GM19395 (cell line): ENCODE measurements around the gene UGGT2.
"Not testable (repeated sequence)": the region's sequence is repeated elsewhere in the genome, so short reads cannot be mapped to it uniquely, and the experiment has no call there.

Experiments used
- ATAC-seq: cut with Tn5 transposase; IDR thresholded peaks from one replicate; pipeline ENCODE4 v1.9.1; 2021; ENCODE audit warnings: mild to moderate bottlenecking, moderate library complexity; ENCODE audit not compliant: unreplicated experiment

The UGGT2 gene

GRCh38 chr13:96050955-96051354 lies 2.2 kb downstream of the UGGT2 start:
- ATAC-seq: not testable (repeated sequence)

DNA sequence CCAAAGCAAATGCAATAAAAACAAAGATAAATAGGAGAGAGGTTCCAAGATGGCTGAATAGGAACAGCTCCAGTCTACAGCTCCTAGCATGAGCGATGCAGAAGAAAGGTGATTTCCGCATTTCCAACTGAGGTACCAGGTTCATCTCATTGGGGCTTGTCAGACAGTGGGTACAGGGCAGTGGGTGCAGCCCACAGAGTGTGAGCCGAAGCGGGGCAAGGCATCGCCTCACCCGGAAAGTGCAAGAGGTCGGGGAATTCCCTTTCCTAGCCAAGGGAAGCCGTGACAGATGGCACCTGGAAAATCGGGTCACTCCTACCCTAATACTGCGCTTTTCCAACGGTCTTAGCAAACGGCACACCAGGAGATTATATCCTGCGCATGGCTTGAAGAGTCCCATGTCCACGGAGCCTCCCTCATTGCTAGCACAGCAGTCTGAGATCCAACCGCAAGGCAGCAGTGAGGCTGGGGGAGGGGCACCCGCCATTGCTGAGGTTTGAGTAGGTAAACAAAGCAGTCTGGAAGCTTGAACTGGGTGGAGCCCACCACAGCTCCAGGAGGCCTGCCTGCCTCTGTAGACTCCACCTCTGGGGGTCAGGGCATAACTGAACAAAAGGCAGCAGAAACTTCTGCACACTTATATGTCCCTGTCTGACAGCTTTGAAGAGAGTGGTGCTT lies 6.6 kb downstream of the UGGT2 start:
- ATAC-seq: not testable (repeated sequence)

- ATAC-seq: peak; percentile 61
Observed at GRCh38 chr13:96044238-96044637, 9.0 kb downstream of the UGGT2 start.

- no peak for ATAC-seq
Observed at GRCh38 chr13:96041326-96042110, 11.7 kb downstream of the UGGT2 start.

DNA sequence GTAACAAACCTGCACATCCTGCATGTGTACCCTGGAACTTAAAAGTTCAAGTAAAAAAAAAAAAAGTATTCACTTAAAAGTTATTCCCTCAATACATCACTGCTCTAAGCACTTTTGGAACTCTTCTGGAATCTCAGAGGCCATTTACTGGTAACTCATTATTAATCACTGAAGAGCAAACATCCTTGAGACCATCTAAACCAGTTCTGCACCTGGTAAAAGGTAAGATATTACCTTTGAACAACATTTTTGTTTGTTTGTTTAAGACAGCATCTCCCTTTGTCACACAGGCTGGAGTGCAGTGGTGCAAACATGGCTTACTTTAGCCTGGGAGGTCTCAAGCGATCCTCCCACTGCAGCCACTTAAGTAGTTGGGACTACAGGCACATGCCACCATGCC lies 16.7 kb downstream of the UGGT2 start:
- no peak for ATAC-seq

DNA sequence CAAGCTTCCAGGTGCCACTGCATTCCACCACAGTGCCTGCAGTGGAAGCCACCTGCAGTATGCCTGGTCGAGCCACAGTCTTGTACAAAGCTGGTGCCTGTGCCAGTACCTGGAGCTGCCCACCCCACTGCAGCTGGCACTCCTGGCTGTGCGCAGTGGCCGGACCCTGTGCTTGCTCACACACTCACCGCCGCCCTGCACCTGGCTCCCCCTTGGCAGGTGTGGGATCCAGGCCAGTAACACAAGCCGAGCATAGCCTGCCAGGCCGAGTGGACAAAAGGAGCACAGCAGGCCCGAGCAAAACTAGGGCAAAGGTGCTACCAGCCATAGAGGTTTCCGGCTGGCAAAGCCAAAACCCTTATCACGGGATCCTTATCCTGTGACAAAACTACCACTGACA lies 18.5 kb downstream of the UGGT2 start:
- no peak for ATAC-seq

- no peak for ATAC-seq
Observed at GRCh38 chr13:96033220-96034015, 19.8 kb downstream of the UGGT2 start.

GRCh38 chr13:96032717-96033116 lies 20.5 kb downstream of the UGGT2 start:
- ATAC-seq: no peak

- no peak for ATAC-seq
Observed at GRCh38 chr13:96029002-96029401, 24.2 kb downstream of the UGGT2 start.

DNA sequence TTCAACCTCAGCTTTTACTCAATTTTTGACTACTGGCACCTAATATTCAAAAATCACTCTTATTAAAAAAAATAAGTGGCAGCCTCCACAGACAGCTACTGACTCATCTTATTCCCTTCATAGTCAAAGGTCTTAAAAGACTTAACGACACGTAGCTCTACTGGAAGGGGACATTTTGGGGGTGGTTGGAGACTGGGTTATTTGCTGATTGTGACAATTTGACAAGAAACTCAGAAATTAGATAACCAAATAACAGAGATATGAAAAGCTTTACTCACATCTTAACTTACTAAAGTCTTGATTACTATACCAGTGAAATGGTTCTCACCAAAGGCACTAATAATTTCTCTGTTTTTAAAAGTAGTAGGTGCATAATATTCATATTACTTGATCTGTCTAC lies 25.7 kb downstream of the UGGT2 start:
- no peak for ATAC-seq

GRCh38 chr13:96025283-96025682 lies 27.9 kb downstream of the UGGT2 start:
- no peak for ATAC-seq

DNA sequence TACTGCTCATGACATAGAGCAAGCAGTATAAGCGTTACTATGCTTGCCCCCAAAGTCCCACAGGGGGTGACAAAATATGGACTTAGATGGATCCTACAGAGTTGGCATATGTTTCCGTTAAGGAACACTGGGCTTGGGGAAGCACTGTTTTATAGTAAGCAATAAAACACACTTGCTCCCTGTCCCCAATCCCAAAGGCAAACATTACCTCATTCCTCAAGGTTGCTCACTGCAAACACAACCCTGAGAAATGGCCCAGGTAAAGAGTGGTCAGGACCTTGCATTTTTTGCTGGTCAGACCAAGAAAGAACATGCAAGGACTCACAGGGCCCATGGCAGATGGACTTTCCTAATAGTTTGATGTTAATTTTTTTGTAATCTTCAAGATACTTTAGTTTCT lies 32.3 kb downstream of the UGGT2 start:
- ATAC-seq: no peak

DNA sequence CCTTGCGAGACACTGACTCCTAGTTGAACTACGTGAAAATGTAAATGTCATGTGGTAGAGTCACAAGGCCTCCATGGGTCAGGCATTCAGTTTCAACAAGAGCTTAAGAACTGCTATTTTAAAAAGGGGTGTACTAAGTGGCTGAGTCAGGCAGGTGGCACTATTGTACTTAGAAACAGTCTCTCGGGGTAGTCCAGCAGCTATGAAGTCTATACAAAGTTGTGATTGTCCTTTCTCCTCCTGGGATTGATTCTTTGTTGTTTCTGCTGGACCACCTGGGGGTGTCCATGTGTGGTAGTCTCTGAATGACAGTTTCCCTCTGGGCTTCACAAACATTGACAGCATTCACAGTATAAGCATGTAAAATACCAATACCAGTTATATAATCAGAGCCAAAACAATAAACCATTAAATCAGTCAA lies 33.0 kb downstream of the UGGT2 start:
- peak; percentile 92 for ATAC-seq

- ATAC-seq: no peak
Observed at GRCh38 chr13:96018135-96018534, 35.1 kb downstream of the UGGT2 start.

GRCh38 chr13:96011291-96011872 lies 41.8 kb downstream of the UGGT2 start:
- no peak for ATAC-seq

DNA sequence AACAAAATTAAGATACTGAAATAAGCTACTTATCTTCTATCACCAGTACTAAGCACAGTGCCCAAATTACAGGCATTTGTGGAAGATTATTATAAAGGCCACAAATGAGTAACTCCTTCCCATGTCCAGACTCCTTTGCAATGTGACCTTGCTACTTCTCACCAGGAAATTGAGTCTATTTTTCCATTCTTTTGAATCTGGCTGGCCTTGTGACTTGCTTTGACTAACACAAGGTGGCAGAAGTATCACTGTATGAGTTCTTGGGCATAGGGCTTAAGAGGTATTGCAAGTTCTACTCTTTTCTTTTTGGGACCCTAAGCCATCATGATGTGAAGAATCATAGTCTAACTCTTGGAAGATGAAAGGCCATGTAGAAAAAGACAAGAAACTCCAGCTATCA lies 49.9 kb downstream of the UGGT2 start:
- no peak for ATAC-seq

DNA sequence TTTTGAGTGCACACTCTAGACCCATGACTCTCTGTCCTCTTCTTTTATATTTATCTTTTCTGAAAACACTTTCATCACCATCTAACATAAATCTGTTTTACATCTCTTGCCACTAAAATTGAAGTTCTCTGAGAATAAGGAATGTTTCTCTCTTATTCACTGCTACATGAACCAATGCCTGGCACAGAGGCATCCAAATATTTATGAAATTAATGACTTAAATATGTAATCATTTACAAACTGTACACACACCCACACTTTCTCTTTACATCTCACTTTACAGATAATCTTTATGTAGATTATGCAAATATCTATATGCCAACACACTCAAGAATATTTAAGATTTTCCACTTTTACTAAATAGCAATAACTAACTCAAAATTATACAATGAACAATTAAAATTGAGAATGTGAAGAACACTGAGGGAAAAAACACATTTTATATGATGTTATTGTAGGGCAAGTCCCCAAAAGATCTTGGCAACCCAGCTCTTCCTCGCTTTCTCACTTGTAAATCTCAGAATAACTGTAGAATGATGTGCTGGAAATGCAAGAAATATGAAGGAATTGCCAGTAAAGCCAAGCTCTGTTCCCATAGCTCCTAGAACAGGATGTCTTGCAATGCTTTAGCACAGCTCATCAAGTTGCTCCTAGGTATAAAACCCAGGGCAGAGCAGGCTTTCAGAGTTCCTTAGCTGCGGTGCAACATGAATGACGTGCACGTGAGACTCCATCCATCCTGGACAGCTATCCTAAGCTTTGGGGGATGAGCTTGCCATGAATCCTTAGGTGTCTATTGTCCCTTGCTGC lies 50.7 kb downstream of the UGGT2 start:
- ATAC-seq: no peak

DNA sequence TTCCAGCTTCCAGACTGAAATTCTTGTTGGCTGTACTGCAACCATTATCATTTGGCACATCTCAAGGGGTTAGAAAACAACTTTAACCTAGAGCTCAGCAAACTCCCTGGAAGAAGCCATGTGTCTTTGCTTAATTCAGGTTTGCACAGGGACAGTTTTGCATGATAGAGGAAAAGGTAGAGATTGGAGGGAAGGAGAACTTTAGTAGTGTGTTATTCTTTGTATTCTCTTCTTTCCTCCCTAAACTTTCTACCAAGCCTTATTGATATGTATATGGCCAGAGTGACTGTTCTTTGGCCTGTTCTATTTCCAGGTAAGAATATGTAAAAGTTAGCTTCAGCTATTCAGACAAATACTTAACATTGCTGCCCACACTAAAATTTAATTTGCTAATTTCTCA lies 53.1 kb downstream of the UGGT2 start:
- no peak for ATAC-seq

DNA sequence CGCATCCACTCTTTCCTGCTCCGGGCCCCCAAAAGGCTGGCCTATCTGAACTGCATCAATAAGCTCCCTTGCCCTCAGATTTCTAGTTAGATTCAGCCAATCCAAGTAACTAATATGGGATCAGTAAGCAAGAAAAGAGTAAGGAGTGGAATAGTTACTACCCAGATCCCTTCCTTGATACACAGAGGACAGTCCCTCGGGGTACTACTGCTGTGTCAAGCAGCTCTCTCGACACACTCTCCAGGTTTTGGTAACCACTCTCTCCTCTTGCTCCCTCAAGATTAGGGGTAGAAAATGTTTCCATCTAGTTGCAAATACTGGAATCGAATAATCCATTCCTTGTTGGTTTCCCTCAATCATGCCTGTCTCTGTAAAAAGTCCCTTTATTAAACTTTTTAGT lies 65.4 kb downstream of the UGGT2 start:
- no peak for ATAC-seq

DNA sequence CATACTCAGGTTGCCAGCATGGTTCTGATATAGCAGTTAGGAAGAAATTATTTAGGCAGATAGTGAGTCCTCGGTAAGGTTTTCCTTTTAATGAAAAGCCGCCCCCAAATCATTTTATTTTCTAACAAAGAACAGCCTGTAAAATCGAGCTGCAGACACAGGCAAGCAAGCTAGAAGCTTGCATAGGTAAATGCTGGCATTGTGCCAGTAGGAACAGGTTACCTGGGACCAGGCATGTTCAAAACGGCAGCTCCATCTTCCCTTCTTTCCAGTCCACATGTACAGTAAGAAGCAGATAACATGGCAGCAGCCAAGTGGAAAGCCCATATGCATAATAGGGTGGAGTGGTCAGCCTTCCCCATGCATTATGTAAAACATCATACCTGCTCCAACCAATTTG lies 71.1 kb downstream of the UGGT2 start:
- no peak for ATAC-seq
